Effector CD4-positive, alpha-beta T cell (primary cell): ENCODE results near the gene MARVELD3.
"Not testable (repeated sequence)": the region's sequence is repeated elsewhere in the genome, so short reads cannot be mapped to it uniquely, and the experiment has no call there.

ENCODE experiments used
- DNase-seq: peaks from one replicate; pipeline ENCODE4 v3.0.0-alpha.2; 2020

MARVELD3 gene

DNA sequence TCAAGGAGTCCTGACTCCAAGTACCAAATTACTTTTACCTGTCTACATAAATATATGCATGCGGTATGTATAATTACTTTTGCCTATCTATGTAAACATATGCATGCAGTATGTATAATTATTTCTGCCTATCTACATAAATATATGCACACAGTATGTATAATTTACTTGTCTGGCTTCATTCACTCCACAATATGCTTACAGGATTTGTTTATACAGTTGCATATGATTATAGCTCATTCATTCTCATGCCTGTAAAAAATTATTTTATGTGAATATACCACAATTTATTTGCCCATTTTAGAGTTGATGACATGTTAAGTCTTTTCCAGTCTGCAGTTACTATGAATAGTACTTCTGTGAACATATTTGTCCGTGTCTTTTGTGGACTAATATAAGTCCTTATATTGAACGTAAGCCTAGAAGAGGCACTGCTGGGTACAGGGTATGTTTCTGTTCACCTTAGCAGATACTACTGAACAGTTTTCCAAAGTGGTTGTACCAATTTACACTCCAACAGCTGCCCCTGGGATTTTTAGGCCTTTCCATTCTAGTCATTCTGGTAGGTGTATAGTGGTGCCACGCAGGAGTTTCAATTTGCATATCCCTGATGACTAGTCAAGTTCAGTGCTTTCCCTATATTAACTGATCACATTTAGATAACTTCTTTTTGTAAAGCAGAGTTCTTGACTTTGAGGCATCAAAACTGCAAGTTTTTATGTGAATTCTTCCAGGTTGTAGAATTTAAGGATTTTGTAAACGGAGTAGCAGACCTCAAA is 47.0 kb downstream of the MARVELD3 start:
- DNase-seq: no peak

GRCh38 chr16:71673582-71673973 is 47.6 kb downstream of the MARVELD3 start:
- no peak for DNase-seq

DNA sequence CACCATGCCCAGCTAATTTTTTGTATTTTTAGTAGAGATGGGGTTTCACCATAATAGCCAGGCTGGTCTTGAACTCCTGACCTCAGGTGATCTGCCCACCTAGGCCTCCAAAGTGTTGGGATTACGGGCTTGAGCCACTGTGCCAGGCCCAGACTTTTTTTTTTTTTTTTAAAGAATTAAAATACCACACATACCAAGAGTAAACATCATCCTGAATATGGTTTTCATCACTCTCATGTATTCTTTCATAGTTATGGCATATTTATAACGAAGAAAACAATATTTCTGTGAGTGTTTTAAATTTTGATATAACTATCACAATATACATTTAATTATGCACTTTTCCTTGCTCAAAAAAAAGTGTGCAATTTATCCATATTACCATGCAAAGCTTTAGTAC is 48.2 kb downstream of the MARVELD3 start:
- DNase-seq: no peak

DNA sequence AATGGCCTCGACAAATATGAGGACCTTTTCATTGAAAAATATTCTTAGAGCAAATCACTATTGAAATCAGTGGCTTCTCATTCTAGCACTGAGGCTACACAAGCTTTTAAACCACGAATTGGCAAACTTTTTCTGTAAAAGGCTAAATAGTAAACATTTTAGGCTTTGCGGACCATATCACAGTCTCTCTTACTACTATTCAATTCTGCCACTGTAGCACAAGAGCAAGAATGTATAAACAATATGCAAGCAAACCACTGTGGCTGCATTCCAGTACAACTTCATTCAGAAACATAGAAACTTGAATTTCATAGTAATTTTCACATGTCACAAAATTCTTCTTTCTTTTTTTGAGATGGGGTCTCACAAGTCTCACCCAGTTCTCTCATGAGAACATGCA is 49.4 kb downstream of the MARVELD3 start:
- DNase-seq: no peak

DNA sequence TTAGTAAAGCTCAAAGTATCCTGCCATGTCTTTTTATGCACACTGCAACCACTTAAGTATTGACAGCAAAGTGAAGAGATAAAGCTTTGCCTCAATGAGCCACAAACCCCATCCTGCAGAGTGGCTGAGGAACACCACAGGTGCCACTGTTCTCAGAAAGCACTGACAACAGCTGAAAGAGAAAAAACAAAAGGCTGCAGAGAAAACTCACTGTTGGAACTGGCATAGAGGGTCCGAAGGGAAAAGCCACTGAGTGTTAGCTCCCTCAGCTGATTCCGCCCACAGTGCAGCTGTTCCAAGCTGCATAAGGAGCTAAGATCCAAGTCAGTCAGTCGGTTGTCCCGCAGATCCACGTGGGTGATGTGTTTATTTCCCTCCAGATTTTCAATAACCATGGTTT is 50.3 kb downstream of the MARVELD3 start:
- DNase-seq: no peak

DNA sequence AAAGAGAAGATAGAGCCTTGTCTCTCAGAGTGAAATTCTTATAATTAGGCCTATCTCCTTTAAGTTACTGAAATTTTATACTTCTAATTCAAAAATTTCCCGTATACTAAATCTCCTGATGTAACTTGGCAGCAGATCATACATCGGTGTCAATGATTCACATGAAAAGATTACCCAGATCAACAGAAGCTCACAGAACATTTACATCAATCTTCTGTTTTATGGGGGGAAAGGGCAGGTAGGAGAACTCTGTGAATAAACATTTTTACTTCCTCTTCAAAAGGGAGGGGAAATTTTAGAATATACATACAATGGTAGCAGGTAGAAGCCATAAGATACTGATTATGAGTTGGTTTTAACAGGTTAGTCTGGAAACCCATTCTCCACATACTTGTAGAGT is 55.4 kb downstream of the MARVELD3 start:
- DNase-seq: no peak

- not testable (repeated sequence) for DNase-seq
Observed at GRCh38 chr16:71684280-71684679, 58.3 kb downstream of the MARVELD3 start.
